ENCODE measurements around the gene KRT33B. TPM values are rescaled to one million over a fixed set of nuclear protein-coding genes. Genes with fewer than 3 reads are reported as not detected.
A peak's percentile ranks its signal among the peaks of the same experiment; 100 is the strongest.

Gene KRT33B
- total RNA-seq, 1 donor from 2014 or later: not detected

- peak overlapping the region; percentile 43 for H3K4me3 Mint-ChIP-seq
- H3K9me3 Mint-ChIP-seq: peaks cover 16% of the 10 kb centered on the region
- H3K36me3 Mint-ChIP-seq (ENCODE audit: low read depth): peaks cover 6% of the 10 kb centered on the region
- peak overlapping the region; percentile 52 for H3K27ac Mint-ChIP-seq
- intact Hi-C loops (cut with micrococcal nuclease): loop anchor here (1.0 to 10.0 kb wide), 2 partner anchors 209 to 714 kb away; no protein-coding TSS in a partner anchor
- H3K4me1 Mint-ChIP-seq (ENCODE audit: low read depth): peaks cover 52% of the 10 kb centered on the region
- peak; percentile 36 for DNase-seq (ENCODE audit: low spot score)
- peaks cover 16% of the 10 kb centered on the region for H3K27me3 Mint-ChIP-seq (ENCODE audit: insufficient read depth)
Observed at GRCh38 chr17:41338961-41339485, 30.6 kb downstream of the KRT33B start.

GRCh38 chr17:41335747-41336146 lies 33.9 kb downstream of the KRT33B start:
- H3K4me1 Mint-ChIP-seq (ENCODE audit: low read depth): peaks cover 27% of the 10 kb centered on the region

GRCh38 chr17:41334385-41335305 lies 35.0 kb downstream of the KRT33B start:
- H3K4me1 Mint-ChIP-seq (ENCODE audit: low read depth): peaks cover 16% of the 10 kb centered on the region

More at GRCh38 chr17:41335747-41336146, 33.9 kb downstream of the KRT33B start:
- DNase-seq (ENCODE audit: low spot score): no peak
- peaks cover 11% of the 10 kb centered on the region for H3K27me3 Mint-ChIP-seq (ENCODE audit: insufficient read depth)
- intact Hi-C loops (cut with micrococcal nuclease): loop anchor here (10.0 kb wide), 1 partner anchor 711 kb away; no protein-coding TSS in a partner anchor
- no peaks in the 10 kb centered on the region for H3K9me3 Mint-ChIP-seq
- no peak overlapping the region for H3K27ac Mint-ChIP-seq
- H3K36me3 Mint-ChIP-seq (ENCODE audit: low read depth): no peaks in the 10 kb centered on the region
- H3K4me3 Mint-ChIP-seq: no peak overlapping the region

GRCh38 chr17:41333836-41334235 lies 35.8 kb downstream of the KRT33B start:
- H3K4me3 Mint-ChIP-seq: no peak overlapping the region
- no peaks in the 10 kb centered on the region for H3K9me3 Mint-ChIP-seq
- no peak overlapping the region for H3K27ac Mint-ChIP-seq
- H3K27me3 Mint-ChIP-seq (ENCODE audit: insufficient read depth): peaks cover 11% of the 10 kb centered on the region
- no peaks in the 10 kb centered on the region for H3K36me3 Mint-ChIP-seq (ENCODE audit: low read depth)
- H3K4me1 Mint-ChIP-seq (ENCODE audit: low read depth): peaks cover 8% of the 10 kb centered on the region
- intact Hi-C loops (cut with micrococcal nuclease): loop anchor here (10.0 kb wide), 1 partner anchor 709 kb away; no protein-coding TSS in a partner anchor
- DNase-seq (ENCODE audit: low spot score): no peak

More at GRCh38 chr17:41334385-41335305, 35.0 kb downstream of the KRT33B start:
- Mint-ChIP-seq H3K9me3 (no peaks in the 10 kb centered on the region), H3K27me3 (ENCODE audit: insufficient read depth) (peaks cover 11% of the 10 kb centered on the region), H3K27ac (no peak overlapping the region), H3K4me3 (no peak overlapping the region), H3K36me3 (ENCODE audit: low read depth) (no peaks in the 10 kb centered on the region)
- intact Hi-C loops (cut with micrococcal nuclease): loop anchor here (10.0 kb wide), 1 partner anchor 710 kb away; no protein-coding TSS in a partner anchor
- DNase-seq (ENCODE audit: low spot score): no peak

GRCh38 chr17:41333098-41333497 lies 36.5 kb downstream of the KRT33B start:
- H3K4me1 Mint-ChIP-seq (ENCODE audit: low read depth): peaks cover under 1% of the 10 kb centered on the region
- no peaks in the 10 kb centered on the region for H3K9me3 Mint-ChIP-seq
- DNase-seq (ENCODE audit: low spot score): no peak
- H3K36me3 Mint-ChIP-seq (ENCODE audit: low read depth): no peaks in the 10 kb centered on the region
- no peak overlapping the region for H3K4me3 Mint-ChIP-seq
- intact Hi-C loops (cut with micrococcal nuclease): loop anchor here (10.0 kb wide), 1 partner anchor 708 kb away; no protein-coding TSS in a partner anchor
- H3K27ac Mint-ChIP-seq: no peak overlapping the region
- H3K27me3 Mint-ChIP-seq (ENCODE audit: insufficient read depth): peaks cover 9% of the 10 kb centered on the region

- Mint-ChIP-seq H3K9me3 (no peaks in the 10 kb centered on the region), H3K4me1 (ENCODE audit: low read depth) (no peaks in the 10 kb centered on the region), H3K27ac (no peak overlapping the region), H3K36me3 (ENCODE audit: low read depth) (no peaks in the 10 kb centered on the region), H3K4me3 (no peak overlapping the region), H3K27me3 (ENCODE audit: insufficient read depth) (peaks cover 9% of the 10 kb centered on the region)
- DNase-seq (ENCODE audit: low spot score): no peak
- intact Hi-C loops (cut with micrococcal nuclease): loop anchor here (10.0 kb wide), 1 partner anchor 707 kb away; no protein-coding TSS in a partner anchor
Observed at GRCh38 chr17:41332239-41332638, 37.4 kb downstream of the KRT33B start.

GRCh38 chr17:41331606-41332005 lies 38.0 kb downstream of the KRT33B start:
- Mint-ChIP-seq H3K4me1 (ENCODE audit: low read depth) (no peaks in the 10 kb centered on the region), H3K9me3 (no peaks in the 10 kb centered on the region), H3K36me3 (ENCODE audit: low read depth) (no peaks in the 10 kb centered on the region), H3K27me3 (ENCODE audit: insufficient read depth) (peaks cover 9% of the 10 kb centered on the region), H3K4me3 (no peak overlapping the region), H3K27ac (no peak overlapping the region)
- no peak for DNase-seq (ENCODE audit: low spot score)
- intact Hi-C loops (cut with micrococcal nuclease): loop anchor here (10.0 kb wide), 1 partner anchor 707 kb away; no protein-coding TSS in a partner anchor

- no peaks in the 10 kb centered on the region for H3K36me3 Mint-ChIP-seq (ENCODE audit: low read depth)
- peaks cover 5% of the 10 kb centered on the region for H3K27me3 Mint-ChIP-seq (ENCODE audit: insufficient read depth)
- H3K27ac Mint-ChIP-seq: no peak overlapping the region
- H3K4me3 Mint-ChIP-seq: no peak overlapping the region
- intact Hi-C loops (cut with micrococcal nuclease): no loop called here
- H3K4me1 Mint-ChIP-seq (ENCODE audit: low read depth): no peaks in the 10 kb centered on the region
- no peaks in the 10 kb centered on the region for H3K9me3 Mint-ChIP-seq
- no peak for DNase-seq (ENCODE audit: low spot score)
Observed at GRCh38 chr17:41329279-41329948, 40.2 kb downstream of the KRT33B start.

GRCh38 chr17:41328207-41328606 lies 41.4 kb downstream of the KRT33B start:
- peaks cover 5% of the 10 kb centered on the region for H3K27me3 Mint-ChIP-seq (ENCODE audit: insufficient read depth)
- intact Hi-C loops (cut with micrococcal nuclease): no loop called here
- H3K9me3 Mint-ChIP-seq: no peaks in the 10 kb centered on the region
- no peak overlapping the region for H3K4me3 Mint-ChIP-seq
- no peaks in the 10 kb centered on the region for H3K4me1 Mint-ChIP-seq (ENCODE audit: low read depth)
- no peak for DNase-seq (ENCODE audit: low spot score)
- H3K27ac Mint-ChIP-seq: no peak overlapping the region
- H3K36me3 Mint-ChIP-seq (ENCODE audit: low read depth): no peaks in the 10 kb centered on the region

- no peaks in the 10 kb centered on the region for H3K9me3 Mint-ChIP-seq
- no peak for DNase-seq (ENCODE audit: low spot score)
Observed at GRCh38 chr17:41327411-41328120, 42.0 kb downstream of the KRT33B start.

GRCh38 chr17:41326173-41327145 lies 43.2 kb downstream of the KRT33B start:
- no peak overlapping the region for H3K27ac Mint-ChIP-seq
- DNase-seq (ENCODE audit: low spot score): no peak
- intact Hi-C loops (cut with micrococcal nuclease): no loop called here

More at GRCh38 chr17:41327411-41328120, 42.0 kb downstream of the KRT33B start:
- Mint-ChIP-seq H3K27me3 (ENCODE audit: insufficient read depth) (peaks cover 5% of the 10 kb centered on the region), H3K36me3 (ENCODE audit: low read depth) (no peaks in the 10 kb centered on the region), H3K27ac (no peak overlapping the region), H3K4me3 (no peak overlapping the region), H3K4me1 (ENCODE audit: low read depth) (peaks cover 4% of the 10 kb centered on the region)
- intact Hi-C loops (cut with micrococcal nuclease): no loop called here

More at GRCh38 chr17:41326173-41327145, 43.2 kb downstream of the KRT33B start:
- Mint-ChIP-seq H3K36me3 (ENCODE audit: low read depth) (no peaks in the 10 kb centered on the region), H3K27me3 (ENCODE audit: insufficient read depth) (no peaks in the 10 kb centered on the region), H3K4me3 (no peak overlapping the region), H3K4me1 (ENCODE audit: low read depth) (peaks cover 7% of the 10 kb centered on the region), H3K9me3 (no peaks in the 10 kb centered on the region)

Measured in activated T-helper 1 cell treated with anti-CD3 and anti-CD28 coated beads, Interleukin-12 subunit alpha, Interleukin-12 subunit beta, Interleukin-2, Interleukin-4 antibody, amounts not matched to agents 30 ng/mL and 10 ng/mL and 1 ng/mL, durations not matched to agents 14 hours and 24 hours and 36 hours (primary cell).